Activated CD4-positive, alpha-beta T cell treated with anti-CD3 and anti-CD28 coated beads, Interleukin-2, amount 50 U/mL, for 48 hours (primary cell): ENCODE data around the gene MAMSTR.
A peak's percentile ranks its signal among the peaks of the same experiment; 100 is the strongest.

ENCODE experiments used
- DNase-seq, 2 experiments: peaks; one replicate each; pipeline ENCODE4 v3.0.0-alpha.2; 2020

MAMSTR gene

DNA sequence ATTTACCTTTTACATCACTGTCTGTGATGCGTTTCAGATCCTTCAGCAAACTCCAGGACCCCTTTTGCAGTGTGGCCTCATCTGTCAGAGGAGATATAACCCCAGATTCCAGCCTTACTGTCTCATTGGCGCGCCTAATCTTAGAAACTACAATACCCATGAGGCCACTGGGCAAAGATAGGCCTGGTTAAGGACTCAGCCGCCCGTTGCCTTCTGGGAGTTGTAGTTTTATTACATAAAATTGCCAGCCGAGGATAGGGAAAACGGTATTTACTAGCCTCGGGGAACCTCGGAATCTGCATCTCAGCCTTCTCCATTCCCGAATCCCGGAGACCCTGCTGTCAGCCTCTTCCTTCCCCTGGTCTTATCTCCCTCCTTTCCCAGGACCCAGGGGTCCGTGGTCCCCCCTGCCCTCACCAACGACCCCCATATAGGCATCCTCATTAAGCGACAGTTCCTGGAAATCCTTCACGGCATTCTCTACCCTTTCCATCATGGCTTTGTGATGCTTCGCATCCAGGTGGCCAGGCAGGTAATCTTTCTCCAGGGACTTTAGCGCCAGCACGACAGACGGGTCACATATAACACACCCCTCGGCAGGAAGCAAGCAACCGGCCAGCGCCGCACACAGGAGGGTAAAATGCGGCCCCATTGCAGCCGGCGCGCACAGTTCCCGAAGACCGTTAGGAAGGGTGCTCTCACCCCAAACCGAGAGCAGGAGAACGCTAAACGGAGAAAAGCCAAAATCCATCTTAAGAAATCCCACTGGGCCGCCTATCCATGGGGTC is 25.9 kb upstream of the MAMSTR start:
- peak; percentile 52 to 64 for DNase-seq

- DNase-seq: no peak
Measured at GRCh38 chr19:48742096-48742495, 22.6 kb upstream of the MAMSTR start.

- DNase-seq: peak; percentile 41 to 43
Measured at GRCh38 chr19:48741129-48741999, 21.8 kb upstream of the MAMSTR start.

DNA sequence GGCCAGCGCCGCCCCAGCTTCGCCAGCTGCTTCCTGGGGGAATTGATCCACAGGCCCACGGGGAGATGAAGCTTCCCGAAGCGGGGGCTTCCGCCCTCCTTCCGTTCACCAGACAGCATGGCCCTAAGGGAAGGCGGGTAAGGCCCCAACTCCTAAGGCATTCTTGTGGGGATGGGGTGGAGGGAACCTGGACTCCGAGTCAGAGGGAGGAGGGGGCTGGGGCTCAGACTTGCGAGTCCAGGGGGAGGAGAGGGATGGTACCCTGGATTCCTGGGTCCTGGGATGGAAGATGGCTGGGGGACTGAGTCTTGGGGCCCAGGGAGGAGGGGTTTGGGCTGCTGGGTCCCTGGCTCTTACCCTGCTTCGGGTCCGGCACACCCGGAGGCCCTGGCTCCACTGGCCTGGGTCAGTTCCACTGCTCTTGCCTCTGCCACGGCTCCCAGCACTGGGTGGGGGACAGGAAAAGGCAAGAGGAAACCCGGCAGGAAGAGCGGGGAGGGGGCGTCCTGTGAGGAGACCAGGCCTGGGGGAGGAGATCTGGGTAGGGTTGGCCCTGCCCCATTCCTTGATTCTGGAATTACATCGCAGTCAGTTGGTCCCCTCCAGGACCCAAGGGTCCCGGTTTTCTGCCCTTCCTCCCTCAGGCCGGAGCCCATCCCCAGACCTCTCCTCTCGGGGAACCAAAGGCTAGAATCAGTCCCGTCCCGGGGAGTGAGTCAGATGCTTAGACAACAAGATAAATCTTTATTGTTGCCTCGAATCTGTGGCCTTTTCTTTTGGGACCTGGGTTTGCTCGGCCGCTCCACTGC is 20.8 kb upstream of the MAMSTR start, which contains the start of gene RASIP1:
Gene RASIP1, minus strand, starts transcription at position 447 of the 809 bp plus-strand sequence. Its CDS starts 328 bp downstream, at position 119.
- DNase-seq: no peak

GRCh38 chr19:48739404-48740163 is 20.1 kb upstream of the MAMSTR start:
- DNase-seq: no peak

- peak; percentile 96 to 97 for DNase-seq
Measured at GRCh38 chr19:48738557-48739403, 19.3 kb upstream of the MAMSTR start.

GRCh38 chr19:48737360-48737998 is 18.0 kb upstream of the MAMSTR start:
- no peak for DNase-seq

DNA sequence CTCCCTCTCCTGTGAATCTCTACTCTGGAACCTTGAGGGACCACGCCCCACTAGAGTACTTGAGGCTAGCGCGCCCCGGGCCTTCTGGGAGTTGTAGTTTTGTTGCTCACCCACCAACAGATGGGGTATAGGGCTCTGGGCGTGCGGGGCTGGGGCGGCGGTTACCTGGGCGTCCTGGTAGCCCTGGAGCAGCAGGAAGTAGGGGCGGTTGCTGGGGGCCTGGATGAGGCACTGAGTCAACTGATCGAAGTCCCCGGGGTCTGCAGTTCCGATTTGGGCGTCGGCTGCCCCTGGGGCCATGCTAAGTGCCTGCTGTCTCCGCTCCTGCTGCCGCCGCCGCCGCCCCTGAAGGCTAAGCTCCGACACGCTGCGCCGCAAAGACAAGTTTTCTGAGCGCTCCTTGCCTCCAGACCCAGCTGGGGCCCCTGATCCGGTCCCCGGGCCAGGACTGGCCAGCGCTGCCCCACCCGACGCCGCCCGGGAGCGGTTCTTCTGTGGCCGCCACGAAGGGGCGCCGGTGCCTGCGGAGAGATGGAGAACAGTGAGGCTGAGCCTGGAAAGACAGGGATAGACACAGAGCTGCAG is 15.6 kb upstream of the MAMSTR start:
- DNase-seq: no peak

DNA sequence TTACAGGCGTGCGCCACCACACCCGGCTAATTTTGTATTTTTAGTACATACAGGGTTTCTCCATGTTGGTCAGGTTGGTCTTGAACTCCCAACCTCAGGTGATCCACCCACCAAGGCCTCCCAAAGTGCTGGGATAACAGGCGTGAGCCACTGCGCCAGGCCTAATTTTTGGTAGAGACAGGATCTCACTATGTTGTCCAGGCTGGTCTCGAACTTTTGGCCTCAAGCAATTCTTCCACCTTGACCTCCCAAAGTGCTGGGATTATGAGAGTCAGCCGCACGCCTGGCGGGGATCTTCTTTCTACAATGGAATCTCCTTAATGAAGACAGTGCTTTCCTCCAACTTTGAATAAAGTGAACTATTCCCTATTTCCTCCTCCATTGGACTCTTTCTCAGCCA is 15.1 kb upstream of the MAMSTR start:
- DNase-seq: no peak

GRCh38 chr19:48731452-48731851 is 11.9 kb upstream of the MAMSTR start:
- DNase-seq: no peak

- no peak for DNase-seq
Measured at GRCh38 chr19:48728911-48729664, 9.6 kb upstream of the MAMSTR start.

GRCh38 chr19:48726556-48726955 is 7.0 kb upstream of the MAMSTR start:
- DNase-seq: no peak

DNA sequence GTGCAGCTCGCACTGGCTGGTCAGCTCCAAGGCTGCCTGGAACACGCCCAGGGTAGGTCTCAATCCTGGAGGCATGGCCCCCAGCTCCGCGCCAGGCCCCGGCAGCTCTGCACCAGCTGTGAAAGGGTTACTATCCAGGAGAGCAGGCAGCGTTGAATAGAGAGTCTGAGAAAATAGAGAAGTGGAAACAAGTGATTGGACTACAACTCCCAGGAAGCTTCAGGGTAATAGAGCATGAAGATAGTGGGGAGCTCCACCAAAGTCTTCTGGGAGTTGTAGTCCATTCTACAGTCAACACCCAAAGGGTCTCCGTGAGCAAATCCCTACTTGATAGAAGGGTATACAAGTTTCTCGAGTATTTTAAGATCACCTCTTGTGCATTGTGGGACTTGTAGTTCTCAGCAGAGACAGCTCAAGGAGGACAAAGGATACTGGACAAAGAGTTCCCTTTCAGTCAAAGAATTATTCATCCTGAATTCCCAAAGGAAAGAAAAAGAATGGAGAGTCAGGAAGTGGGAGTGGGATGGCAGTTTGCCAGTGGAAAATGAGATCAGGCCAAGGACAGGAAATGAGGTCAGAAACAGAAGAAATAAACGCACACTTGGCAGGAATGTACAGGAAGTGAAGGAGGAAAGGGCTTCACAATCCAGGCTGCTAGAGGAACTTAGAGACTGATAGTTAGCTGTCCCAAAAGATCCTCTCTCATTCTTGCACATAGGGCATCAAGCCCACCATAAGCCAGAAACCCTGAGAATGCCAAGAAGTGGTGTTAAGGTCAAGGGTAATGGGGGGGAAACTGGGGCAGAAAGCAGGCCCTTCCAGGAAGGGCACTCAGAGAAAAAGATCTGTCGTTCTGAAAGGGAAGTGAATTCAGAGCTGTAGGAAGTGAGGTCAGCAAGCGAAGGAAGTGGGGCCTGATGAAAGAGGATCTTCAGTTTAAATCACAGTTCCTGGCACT is 5.5 kb upstream of the MAMSTR start:
- peak in 1 of 2 experiments; percentile 21 for DNase-seq

- DNase-seq: no peak
Measured at GRCh38 chr19:48722196-48722708, 2.7 kb upstream of the MAMSTR start.

- DNase-seq: peak; percentile 93 to 95
Measured at GRCh38 chr19:48720613-48721296, 1.2 kb upstream of the MAMSTR start.

- DNase-seq: no peak
Measured at GRCh38 chr19:48720251-48720612, 707 bp upstream of the MAMSTR start.

- no peak for DNase-seq
Measured at GRCh38 chr19:48718711-48719231, 754 bp downstream of the MAMSTR start.
